GM21390 (cell line): ENCODE measurements around the gene PCAT6.
A peak's percentile ranks its signal among the peaks of the same experiment; 100 is the strongest.
"Not testable (repeated sequence)": the region's sequence is repeated elsewhere in the genome, so short reads cannot be mapped to it uniquely, and the experiment has no call there.

Experiments
- ATAC-seq: cut with Tn5 transposase; IDR thresholded peaks from one replicate; pipeline ENCODE4 v1.9.1; 2021; ENCODE audit not compliant: unreplicated experiment

Gene PCAT6

GRCh38 chr1:202810615-202811295, at the start of gene PCAT6:
Gene PCAT6, plus strand, starts transcription at chr1:202810954.
- peak; percentile 70 for ATAC-seq

- no peak for ATAC-seq
Measured at GRCh38 chr1:202762019-202762418, 48.7 kb upstream of the PCAT6 start.

DNA sequence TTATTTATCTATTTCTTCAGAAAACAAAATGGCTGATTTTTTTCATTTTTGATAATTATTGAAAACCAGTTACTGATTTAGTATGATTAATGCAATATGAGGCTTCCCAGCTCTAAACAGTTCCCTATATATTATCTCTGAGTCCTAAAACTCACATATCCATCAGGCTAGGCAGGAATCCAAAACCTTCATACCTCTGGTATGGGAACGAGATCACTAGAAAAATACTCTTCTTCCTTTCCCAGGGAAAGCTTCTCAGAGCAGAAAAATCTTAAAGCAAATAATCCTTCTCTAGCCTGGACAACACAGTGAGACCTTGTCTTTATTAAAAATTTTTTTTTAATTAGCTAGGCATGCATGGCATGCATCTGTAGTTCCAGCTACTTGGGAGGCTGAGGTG, 45.0 kb upstream of the PCAT6 start:
- ATAC-seq = no peak

DNA sequence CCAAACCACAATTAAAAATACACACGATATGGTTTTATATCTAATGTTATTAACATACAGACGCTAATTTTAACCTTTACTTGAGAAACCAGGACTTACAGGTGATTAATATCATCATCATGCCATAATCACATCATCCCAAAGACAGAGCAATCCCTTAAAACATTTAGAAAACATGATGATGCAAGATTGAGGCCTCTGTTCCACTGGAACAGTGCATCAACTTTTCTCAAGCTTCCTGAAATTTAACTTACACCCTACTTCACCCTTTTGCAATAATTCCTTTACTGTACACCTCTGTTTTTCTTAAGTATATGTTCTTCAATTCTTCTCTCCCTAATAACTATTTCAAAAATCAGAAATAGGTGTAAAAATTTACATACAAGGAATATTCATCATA, 40.6 kb upstream of the PCAT6 start:
- ATAC-seq = no peak

GRCh38 chr1:202781180-202781579, 29.6 kb upstream of the PCAT6 start:
- ATAC-seq = no peak

DNA sequence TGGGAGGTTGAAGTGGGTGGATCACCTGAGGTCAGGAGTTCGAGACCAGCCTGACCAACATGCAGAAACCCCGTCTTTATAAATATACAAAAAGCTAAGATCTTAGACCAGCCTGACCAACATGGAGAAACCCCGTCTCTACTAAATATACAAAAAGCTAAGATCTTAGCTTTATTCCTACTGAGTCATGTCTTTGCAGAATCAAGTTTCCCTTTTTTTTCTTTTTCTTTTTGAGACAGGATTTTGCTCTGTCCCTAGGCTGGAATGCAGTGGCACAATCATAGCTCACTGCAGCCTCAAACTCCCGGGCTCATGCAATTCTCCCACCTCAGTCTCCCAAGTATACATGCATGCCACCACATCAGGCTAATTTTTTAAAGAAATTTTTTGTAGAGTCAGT, 23.9 kb upstream of the PCAT6 start:
- ATAC-seq = no peak

DNA sequence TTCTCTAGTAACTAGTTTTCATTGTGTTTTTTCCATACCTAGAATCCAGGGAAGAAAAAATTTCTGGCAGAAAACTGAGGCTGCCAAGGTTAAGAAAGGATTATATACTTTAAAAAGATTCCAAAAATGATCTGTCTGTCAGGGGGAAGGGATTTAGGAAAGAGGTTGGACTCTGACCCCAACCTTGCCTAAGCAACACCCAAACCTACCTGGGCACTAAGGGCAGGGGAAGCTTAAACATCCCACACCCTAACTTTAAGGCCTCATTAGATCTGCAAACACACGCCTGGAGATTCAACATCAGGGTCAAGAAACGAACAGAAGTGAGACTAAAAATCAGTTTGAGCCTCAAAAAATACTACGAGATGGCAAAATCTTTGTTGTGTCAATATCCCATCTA, 22.0 kb upstream of the PCAT6 start:
- ATAC-seq = no peak

DNA sequence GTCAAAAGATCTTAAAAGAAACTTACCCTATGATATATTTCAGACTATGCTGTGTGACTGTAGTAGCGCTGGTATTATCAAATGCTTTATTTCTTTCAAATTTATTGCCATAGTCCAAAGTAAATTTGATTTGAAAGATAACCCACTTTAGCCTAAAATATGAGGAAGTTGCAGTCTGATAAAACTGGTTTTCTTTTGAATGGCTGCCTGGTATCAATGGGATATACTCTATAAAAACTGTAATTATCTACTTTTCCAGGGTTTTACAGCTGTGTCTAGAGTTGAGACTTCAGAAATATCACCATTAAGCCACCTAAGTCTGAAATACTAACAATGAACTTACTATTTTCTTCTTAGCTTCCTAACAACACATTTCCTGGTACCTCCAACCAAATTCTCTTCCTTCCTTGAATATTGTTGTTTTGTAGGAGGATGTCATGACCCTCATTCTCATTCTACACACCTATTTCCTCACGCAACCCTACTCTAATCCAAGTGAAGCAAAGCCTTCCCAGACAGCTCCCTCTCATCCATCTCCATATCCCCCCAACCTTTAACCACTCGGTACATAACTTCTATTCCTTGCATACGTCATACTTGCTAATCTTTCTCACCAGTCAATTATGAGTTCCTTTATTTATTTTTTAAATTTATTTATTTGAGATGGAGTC, 19.5 kb upstream of the PCAT6 start:
- no peak for ATAC-seq

- ATAC-seq = no peak
Measured at GRCh38 chr1:202794051-202794740, 16.6 kb upstream of the PCAT6 start.

DNA sequence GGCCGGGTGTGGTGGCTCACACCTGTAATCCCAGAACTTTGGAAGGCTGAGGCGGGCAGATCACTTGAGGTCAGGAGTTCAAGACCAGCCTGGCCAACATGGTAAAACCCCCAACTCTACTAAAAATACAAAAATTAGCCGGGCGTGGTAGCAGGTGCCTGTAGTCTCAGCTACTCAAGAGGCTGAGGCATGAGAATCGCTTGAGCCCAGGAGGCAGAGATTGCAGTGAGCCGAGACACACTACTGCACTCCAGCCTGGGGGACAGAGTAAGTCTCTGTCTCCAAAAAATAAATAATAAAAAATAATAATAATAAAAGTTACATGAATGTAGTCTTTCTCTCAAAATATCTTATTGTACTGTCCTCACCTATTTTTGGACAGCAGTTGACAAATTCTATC, 15.8 kb upstream of the PCAT6 start:
- not testable (repeated sequence) for ATAC-seq

- ATAC-seq = no peak
Measured at GRCh38 chr1:202796670-202797069, 14.1 kb upstream of the PCAT6 start.

DNA sequence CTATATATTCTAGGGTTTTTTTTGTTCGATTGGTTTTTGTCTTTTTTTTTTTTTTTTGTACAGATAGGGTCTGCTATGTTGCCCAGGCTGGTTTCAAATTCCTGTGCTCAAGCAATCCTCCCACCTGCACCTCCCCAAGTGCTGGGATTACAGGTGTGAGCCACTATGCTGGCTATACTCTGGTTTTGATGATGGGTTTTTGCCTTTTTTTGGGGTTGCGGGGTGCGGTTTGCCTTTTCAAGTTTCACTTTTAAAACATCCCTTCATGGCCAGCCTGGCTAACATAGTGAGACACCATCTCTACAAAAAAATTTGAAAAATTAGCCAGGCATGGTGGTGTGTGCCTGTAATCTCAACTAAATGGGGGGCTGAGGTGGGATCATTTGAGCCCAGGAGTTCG, 12.5 kb upstream of the PCAT6 start:
- no peak for ATAC-seq

DNA sequence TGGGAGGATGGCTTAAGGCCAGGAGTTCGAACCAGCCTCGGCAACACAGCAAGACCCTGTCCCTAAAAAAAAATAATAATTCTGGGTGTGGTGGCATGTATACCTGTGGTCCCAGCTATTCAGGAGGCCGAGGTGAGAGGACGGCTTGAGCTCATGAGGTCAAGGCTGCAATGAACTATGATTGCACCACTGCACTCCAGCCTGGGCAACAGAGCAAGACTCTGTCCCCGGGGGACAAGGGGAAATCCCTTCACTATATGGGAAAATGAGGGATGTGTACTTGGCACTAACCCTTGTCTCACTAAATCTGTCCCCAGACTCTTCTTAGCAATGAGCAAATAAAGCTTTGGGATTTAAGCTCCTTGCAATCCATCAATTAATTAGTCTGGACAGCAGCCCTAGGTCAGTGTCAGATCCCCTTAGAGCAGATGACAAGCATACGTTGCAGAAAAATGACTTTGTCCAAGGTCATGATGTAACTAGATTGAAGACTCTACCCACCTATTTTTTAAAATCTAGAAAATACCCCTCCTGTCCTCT, 11.9 kb upstream of the PCAT6 start:
- ATAC-seq = no peak

- no peak for ATAC-seq
Measured at GRCh38 chr1:202800742-202801141, 10.0 kb upstream of the PCAT6 start.

DNA sequence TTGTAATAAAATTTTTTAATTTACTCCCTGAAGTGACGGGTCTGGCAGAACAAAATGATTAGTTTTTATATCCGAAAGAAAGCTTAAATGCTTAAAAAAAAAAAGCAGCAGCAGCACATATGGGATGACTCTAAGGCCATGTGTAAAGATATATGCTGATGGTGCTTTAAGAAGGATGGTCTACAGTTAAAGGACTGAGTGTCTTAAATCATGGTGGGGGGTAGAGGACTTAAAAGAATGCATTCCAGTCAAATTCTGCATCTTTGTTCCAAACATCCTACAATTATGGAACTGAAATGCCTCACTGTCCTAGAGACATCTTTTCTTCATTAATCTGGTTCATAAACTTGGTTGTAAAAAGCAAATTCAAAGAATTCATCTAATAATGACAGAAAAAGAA, 9.6 kb upstream of the PCAT6 start:
- ATAC-seq = no peak

- ATAC-seq = no peak
Measured at GRCh38 chr1:202802034-202802433, 8.7 kb upstream of the PCAT6 start.

DNA sequence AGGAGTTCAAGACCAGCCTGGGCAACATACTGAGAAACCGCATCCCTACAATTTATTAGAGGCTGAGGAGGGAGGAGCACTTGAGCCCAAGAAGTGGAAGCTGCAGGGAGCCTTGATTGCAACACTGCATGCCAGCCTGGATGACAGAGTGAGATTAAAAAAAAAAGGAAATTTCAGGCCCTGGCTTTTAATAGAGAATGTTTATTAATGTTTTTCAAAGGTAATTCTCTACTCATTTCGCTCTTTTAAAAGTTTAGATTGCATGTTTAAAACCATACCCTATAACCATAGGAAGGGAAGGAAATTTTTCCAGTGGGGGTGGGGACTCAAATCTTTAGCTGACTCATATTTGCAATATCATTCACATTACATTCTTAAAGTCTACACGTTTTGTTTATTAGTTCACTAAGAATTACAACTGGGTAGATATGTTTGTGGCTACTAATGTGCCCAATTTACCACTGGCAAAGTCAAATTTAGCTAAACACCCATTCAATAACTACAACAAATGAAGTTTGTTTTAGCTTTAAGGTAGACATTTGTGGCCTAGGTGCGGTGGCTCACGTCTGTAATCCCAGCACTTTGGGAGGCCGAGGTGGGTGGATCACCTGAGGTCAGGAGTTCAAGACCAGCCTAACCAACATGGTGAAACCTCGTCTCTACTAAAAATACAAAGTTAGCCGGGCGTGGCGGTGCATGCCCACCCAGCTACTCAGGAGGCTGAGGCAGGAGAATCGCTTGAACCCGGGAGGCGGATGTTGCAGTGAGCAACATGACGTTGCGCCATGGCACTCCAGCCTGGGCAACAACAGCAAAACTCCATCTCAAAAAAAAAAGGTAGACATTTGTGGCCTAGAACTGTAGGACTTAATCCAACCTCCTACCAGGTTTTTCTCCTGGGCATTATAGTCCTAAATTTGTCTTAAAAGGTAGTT, 7.5 kb upstream of the PCAT6 start:
- ATAC-seq = no peak

DNA sequence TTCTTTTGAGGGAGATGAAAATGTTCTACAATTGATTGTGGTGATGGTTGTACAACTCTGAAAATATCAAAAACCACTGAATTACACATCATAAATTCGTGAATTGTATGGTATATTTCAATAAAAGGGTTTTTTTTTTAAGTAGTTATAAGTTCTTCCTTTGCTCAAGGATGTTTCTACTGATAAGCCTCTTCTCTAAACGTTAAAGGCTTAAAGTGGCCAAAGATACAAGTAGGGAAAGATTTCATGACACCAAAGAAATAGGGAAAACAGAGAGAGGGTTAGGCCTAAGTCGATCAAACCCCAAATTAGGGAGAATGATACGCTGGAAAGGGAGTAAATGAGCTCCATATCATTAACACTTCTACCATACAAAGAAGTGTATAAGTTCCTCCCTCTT, 6.6 kb upstream of the PCAT6 start:
- no peak for ATAC-seq

GRCh38 chr1:202805886-202806844, 4.6 kb upstream of the PCAT6 start:
- no peak for ATAC-seq
